Activated naive CD8-positive, alpha-beta T cell (primary cell): ENCODE measurements around the gene PGS1.
"Not testable (repeated sequence)": the region's sequence is repeated elsewhere in the genome, so short reads cannot be mapped to it uniquely, and the experiment has no call there.

Experiments
- H3K27ac Mint-ChIP-seq: one replicate; pipeline ENCODE4 v1.8.0; 2021; ENCODE audit warnings: mixed read lengths
- H3K27me3 Mint-ChIP-seq: one replicate; pipeline ENCODE4 v1.8.0; 2021; ENCODE audit warnings: mixed read lengths
- H3K36me3 Mint-ChIP-seq: one replicate; pipeline ENCODE4 v1.8.0; 2021; ENCODE audit warnings: mixed read lengths
- H3K4me1 Mint-ChIP-seq: one replicate; pipeline ENCODE4 v1.8.0; 2021; ENCODE audit warnings: low read depth, mixed read lengths
- H3K4me3 Mint-ChIP-seq: one replicate; pipeline ENCODE4 v1.8.0; 2021; ENCODE audit warnings: mild to moderate bottlenecking, mixed read lengths
- H3K9me3 Mint-ChIP-seq: one replicate; pipeline ENCODE4 v1.8.0; 2021; ENCODE audit warnings: low read depth, mixed read lengths

PGS1 gene

DNA sequence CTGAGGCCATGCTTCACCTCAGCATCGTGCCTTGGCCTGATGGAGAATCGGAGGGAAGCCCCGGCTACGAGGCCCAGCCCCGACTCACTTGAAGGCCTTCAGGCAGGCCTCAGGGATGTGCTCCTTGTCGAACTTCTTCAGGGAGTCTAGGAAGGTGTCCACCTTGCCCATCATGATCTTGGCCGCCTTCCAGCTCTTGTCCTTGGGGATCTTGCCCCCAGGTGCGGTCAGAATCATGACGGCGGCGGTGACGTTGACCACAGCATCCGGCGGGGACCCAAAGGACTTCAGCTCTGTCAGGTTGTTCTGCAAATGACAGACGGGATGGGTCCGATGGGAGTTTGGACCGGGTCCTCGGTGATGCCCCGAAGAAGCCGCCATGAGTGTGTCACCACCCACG lies 81.2 kb downstream of the PGS1 start:
- Mint-ChIP-seq H3K36me3 (no peaks in the 10 kb centered on the region), H3K9me3 (no peaks in the 10 kb centered on the region), H3K27me3 (no peaks in the 10 kb centered on the region), H3K27ac (no peak overlapping the region), H3K4me1 (no peaks in the 10 kb centered on the region), H3K4me3 (no peak overlapping the region)

GRCh38 chr17:78460176-78460675 lies 81.8 kb downstream of the PGS1 start:
- Mint-ChIP-seq H3K4me3 (no peak overlapping the region), H3K4me1 (no peaks in the 10 kb centered on the region), H3K36me3 (no peaks in the 10 kb centered on the region), H3K27me3 (no peaks in the 10 kb centered on the region), H3K27ac (no peak overlapping the region), H3K9me3 (no peaks in the 10 kb centered on the region)

DNA sequence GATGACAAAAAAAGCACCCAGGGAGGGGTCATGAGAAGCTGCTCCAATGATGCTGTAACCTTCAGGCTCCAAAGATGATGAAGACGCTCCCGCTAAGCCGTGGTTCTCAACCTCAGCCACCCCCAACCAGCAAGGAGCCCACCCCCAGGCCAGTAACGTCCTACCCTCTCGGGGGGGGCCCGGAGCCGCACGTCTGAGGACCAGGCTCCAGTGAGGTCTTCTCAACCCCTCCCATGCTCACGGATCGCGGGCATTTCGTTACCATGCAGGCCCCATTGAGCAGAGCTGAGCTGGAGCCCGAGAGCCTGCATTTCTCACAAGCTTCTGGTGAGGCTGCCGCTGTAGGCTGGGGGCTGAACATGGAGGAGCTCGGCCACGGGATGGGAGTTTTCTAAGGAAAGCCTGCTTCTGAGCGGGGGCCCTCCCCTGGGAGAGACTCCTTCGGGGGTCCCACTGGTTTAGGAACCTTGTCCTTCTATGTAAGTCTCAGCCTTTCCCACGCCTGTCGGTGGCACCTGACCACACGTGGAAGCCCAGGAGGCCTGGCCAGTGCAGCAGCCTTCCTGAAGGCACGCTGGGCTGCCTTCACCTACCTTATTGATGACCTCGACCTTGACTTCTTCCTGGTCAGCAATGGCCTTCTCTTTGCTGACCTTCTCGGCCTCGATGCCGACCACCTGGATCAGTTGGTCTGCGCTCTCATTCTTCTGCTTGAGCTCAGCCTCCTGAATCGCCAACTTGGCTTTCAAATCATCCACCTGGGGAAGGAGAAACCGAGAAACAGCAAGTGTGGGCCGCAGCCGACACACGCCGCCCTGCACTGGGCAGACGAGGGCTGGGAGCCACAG lies 82.7 kb downstream of the PGS1 start:
- Mint-ChIP-seq H3K27ac (no peak overlapping the region), H3K36me3 (no peaks in the 10 kb centered on the region), H3K9me3 (no peaks in the 10 kb centered on the region), H3K27me3 (no peaks in the 10 kb centered on the region), H3K4me3 (no peak overlapping the region), H3K4me1 (no peaks in the 10 kb centered on the region)

DNA sequence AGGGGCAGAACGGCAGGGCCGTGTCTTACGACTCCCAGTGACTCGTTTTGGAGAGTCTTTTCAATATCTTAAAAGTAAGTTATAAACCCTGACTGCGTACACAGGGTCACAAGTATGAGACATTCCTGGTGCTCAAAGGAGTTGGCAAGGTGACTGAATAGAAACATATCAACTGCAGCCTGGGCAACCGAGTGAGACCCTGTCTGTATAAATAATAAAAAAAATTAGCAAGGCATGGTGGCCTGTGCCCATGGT lies 83.3 kb downstream of the PGS1 start:
- Mint-ChIP-seq H3K4me3 (no peak overlapping the region), H3K4me1 (no peaks in the 10 kb centered on the region), H3K27ac (no peak overlapping the region), H3K27me3 (no peaks in the 10 kb centered on the region), H3K36me3 (no peaks in the 10 kb centered on the region), H3K9me3 (no peaks in the 10 kb centered on the region)

DNA sequence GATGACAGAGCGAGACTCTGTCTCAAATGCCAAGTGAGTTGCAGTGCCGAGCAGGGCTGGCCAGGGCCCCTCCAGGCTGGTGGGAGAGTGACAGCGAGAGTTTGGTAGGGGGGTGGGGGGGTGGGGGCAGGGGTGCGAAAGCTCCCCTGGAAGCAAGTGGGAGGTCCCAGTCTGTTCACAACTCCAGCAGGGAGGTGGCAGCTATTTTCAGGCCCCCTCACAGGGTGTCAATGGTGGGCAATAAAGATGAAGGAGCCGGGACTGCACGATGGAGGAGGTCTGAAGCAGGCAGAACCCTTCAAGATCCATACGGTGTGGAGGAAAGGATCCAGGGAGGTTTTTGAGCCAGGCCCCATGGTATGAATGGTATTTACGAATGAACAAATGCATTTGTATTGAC lies 83.7 kb downstream of the PGS1 start:
- no peak overlapping the region for H3K4me3 Mint-ChIP-seq
- H3K4me1 Mint-ChIP-seq: no peaks in the 10 kb centered on the region
- H3K27ac Mint-ChIP-seq: no peak overlapping the region
- H3K36me3 Mint-ChIP-seq: no peaks in the 10 kb centered on the region
- no peaks in the 10 kb centered on the region for H3K27me3 Mint-ChIP-seq
- no peaks in the 10 kb centered on the region for H3K9me3 Mint-ChIP-seq

DNA sequence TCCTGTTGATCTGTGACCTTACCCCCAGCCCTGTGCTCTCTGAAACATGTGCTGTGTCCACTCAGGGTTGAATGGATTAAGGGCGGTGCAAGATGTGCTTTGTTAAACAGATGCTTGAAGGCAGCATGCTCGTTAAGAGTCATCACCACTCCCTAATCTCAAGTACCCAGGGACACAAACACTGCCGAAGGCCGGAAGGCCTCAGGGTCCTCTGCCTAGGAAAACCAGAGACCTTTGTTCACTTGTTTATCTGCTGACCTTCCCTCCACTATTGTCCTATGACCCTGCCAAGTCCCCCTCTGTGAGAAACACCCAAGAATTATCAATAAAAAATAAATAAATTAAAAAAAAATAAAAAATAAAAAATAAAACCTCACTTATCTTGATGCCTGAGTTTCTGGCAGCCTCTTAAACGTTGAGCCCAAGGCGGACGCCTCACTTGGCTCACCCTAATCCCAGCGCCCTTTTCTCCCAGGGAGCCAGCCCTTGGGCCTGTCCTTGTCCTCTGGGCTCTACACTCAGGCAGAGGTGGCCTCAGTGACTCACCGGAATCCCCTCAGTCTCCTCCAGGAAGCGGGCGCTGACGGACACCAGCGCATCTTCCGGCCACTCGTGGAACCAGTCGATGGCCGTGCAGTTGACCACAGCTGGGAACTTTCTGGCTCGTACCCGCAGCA lies 87.8 kb downstream of the PGS1 start:
- not testable (repeated sequence) for H3K4me3 Mint-ChIP-seq, H3K9me3 Mint-ChIP-seq, H3K4me1 Mint-ChIP-seq, H3K27me3 Mint-ChIP-seq, H3K27ac Mint-ChIP-seq, H3K36me3 Mint-ChIP-seq

GRCh38 chr17:78466786-78467715 lies 88.6 kb downstream of the PGS1 start:
- Mint-ChIP-seq H3K27ac (no peak overlapping the region), H3K4me3 (no peak overlapping the region)

GRCh38 chr17:78468366-78468765 lies 89.9 kb downstream of the PGS1 start:
- Mint-ChIP-seq H3K4me1 (peaks cover 1% of the 10 kb centered on the region), H3K4me3 (no peak overlapping the region), H3K9me3 (no peaks in the 10 kb centered on the region), H3K27ac (no peak overlapping the region), H3K36me3 (no peaks in the 10 kb centered on the region), H3K27me3 (no peaks in the 10 kb centered on the region)

More at GRCh38 chr17:78466786-78467715, 88.6 kb downstream of the PGS1 start:
- Mint-ChIP-seq H3K9me3 (no peaks in the 10 kb centered on the region), H3K36me3 (no peaks in the 10 kb centered on the region), H3K4me1 (no peaks in the 10 kb centered on the region), H3K27me3 (no peaks in the 10 kb centered on the region)

- H3K4me3 Mint-ChIP-seq: no peak overlapping the region
- no peaks in the 10 kb centered on the region for H3K27me3 Mint-ChIP-seq
- H3K36me3 Mint-ChIP-seq: no peaks in the 10 kb centered on the region
- no peaks in the 10 kb centered on the region for H3K9me3 Mint-ChIP-seq
- H3K4me1 Mint-ChIP-seq: peaks cover 1% of the 10 kb centered on the region
- H3K27ac Mint-ChIP-seq: no peak overlapping the region
Observed at GRCh38 chr17:78469443-78469842, 91.0 kb downstream of the PGS1 start.

DNA sequence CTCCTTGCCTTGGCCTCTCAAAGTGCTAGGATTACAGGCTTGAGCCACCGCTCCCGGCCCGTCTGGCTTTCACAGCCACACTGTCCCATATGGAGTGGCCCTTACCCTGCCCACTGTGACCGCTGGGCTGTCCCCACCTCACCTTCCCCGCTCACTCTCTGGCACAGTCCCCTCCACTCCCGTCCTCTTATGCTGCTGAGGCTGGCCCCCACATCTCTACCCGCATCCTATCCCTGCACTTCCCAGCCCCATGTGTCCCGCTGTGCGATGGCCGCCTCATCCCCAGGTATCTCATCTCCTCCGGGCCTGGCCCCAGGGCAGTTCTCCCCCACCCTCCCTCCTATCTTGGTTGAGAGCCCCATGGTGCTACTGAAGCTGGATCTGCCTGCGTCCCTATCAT lies 93.2 kb downstream of the PGS1 start:
- H3K4me1 Mint-ChIP-seq: peaks cover 4% of the 10 kb centered on the region
- no peak overlapping the region for H3K4me3 Mint-ChIP-seq
- H3K36me3 Mint-ChIP-seq: no peaks in the 10 kb centered on the region
- no peaks in the 10 kb centered on the region for H3K9me3 Mint-ChIP-seq
- no peaks in the 10 kb centered on the region for H3K27me3 Mint-ChIP-seq
- H3K27ac Mint-ChIP-seq: no peak overlapping the region

- Mint-ChIP-seq H3K27ac (no peak overlapping the region), H3K27me3 (no peaks in the 10 kb centered on the region)
Observed at GRCh38 chr17:78472035-78472905, 93.8 kb downstream of the PGS1 start.

GRCh38 chr17:78473951-78474613 lies 95.6 kb downstream of the PGS1 start:
- H3K27me3 Mint-ChIP-seq: no peaks in the 10 kb centered on the region
- no peaks in the 10 kb centered on the region for H3K9me3 Mint-ChIP-seq
- H3K27ac Mint-ChIP-seq: no peak overlapping the region
- no peaks in the 10 kb centered on the region for H3K36me3 Mint-ChIP-seq
- no peak overlapping the region for H3K4me3 Mint-ChIP-seq
- peaks cover 4% of the 10 kb centered on the region for H3K4me1 Mint-ChIP-seq

More at GRCh38 chr17:78472035-78472905, 93.8 kb downstream of the PGS1 start:
- Mint-ChIP-seq H3K36me3 (no peaks in the 10 kb centered on the region), H3K4me1 (peaks cover 4% of the 10 kb centered on the region), H3K4me3 (no peak overlapping the region), H3K9me3 (no peaks in the 10 kb centered on the region)
